BE2C (cell line): ENCODE measurements around the gene TP53I11.

Experiments
- DNase-seq: peaks from one replicate; pipeline ENCODE4 v3.0.0-alpha.2; 2020
- H3K27me3 ChIP-seq: fragments of 250-450 bp; sonication (Bioruptor Pico); 2 replicates; pipeline ENCODE4 v1.5.1; 2020; ENCODE audit warnings: mild to moderate bottlenecking
- H3K36me3 ChIP-seq: fragments of 250-450 bp; sonication (Bioruptor Pico); 2 replicates; pipeline ENCODE4 v1.5.1; 2020; ENCODE audit warnings: mild to moderate bottlenecking
- H3K4me1 ChIP-seq: fragments of 250-450 bp; sonication (Bioruptor Pico); 2 replicates; pipeline ENCODE4 v1.5.1; 2020
- H3K4me3 ChIP-seq: 2 replicates; pipeline ENCODE4 v1.5.1; 2011; ENCODE audit warnings: low read depth, low read length
- H3K9me3 ChIP-seq: fragments of 250-450 bp; sonication (Bioruptor Pico); 2 replicates; pipeline ENCODE4 v1.5.1; 2020
- CTCF ChIP-seq: IDR thresholded peaks from 2 replicates; pipeline ENCODE4 v1.5.1; 2012; ENCODE audit warnings: mild to moderate bottlenecking, low read depth, low read length

TP53I11 gene

GRCh38 chr11:44914105-44914504, 36.6 kb downstream of the TP53I11 start:
- Histone ChIP-seq H3K36me3 (no peaks in the 10 kb centered on the region), H3K4me1 (peaks cover 7% of the 10 kb centered on the region; the same call in 1 of the 2 replicates), H3K4me3 (no peak overlapping the region), H3K27me3 (no peaks in the 10 kb centered on the region), H3K9me3 (no peaks in the 10 kb centered on the region)
- TF ChIP-seq CTCF: no peak
- no peak for DNase-seq

- no peaks in the 10 kb centered on the region for H3K36me3 ChIP-seq
- no peaks in the 10 kb centered on the region for H3K27me3 ChIP-seq
- DNase-seq: no peak
- H3K9me3 ChIP-seq: no peaks in the 10 kb centered on the region
- H3K4me1 ChIP-seq: peaks cover 7% of the 10 kb centered on the region; the same call in 1 of the 2 replicates
- TF ChIP-seq CTCF: no peak
- H3K4me3 ChIP-seq: no peak overlapping the region
These were observed 37.2 kb downstream of the TP53I11 start for GRCh38 chr11:44913502-44913901.

- H3K36me3 ChIP-seq: no peaks in the 10 kb centered on the region
- peaks cover 7% of the 10 kb centered on the region; the same call in 1 of the 2 replicates for H3K4me1 ChIP-seq
- H3K9me3 ChIP-seq: no peaks in the 10 kb centered on the region
- H3K4me3 ChIP-seq: no peak overlapping the region
- no peak for DNase-seq
- H3K27me3 ChIP-seq: no peaks in the 10 kb centered on the region
- no peak for TF ChIP-seq CTCF
These were observed 38.3 kb downstream of the TP53I11 start for GRCh38 chr11:44912270-44912987.

- TF ChIP-seq CTCF: peak; percentile 62
- Histone ChIP-seq H3K9me3 (no peaks in the 10 kb centered on the region), H3K36me3 (no peaks in the 10 kb centered on the region), H3K27me3 (no peaks in the 10 kb centered on the region), H3K4me1 (peaks cover 7% of the 10 kb centered on the region; the same call in 1 of the 2 replicates), H3K4me3 (no peak overlapping the region; the same call in 1 of the 2 replicates)
- DNase-seq: peak; percentile 85
These were observed 39.5 kb downstream of the TP53I11 start for GRCh38 chr11:44911029-44911814.

GRCh38 chr11:44910591-44910990, 40.1 kb downstream of the TP53I11 start:
- no peaks in the 10 kb centered on the region for H3K36me3 ChIP-seq
- no peaks in the 10 kb centered on the region for H3K27me3 ChIP-seq
- no peak for DNase-seq
- no peaks in the 10 kb centered on the region for H3K9me3 ChIP-seq
- no peak overlapping the region for H3K4me3 ChIP-seq
- no peak for TF ChIP-seq CTCF
- peaks cover 7% of the 10 kb centered on the region; the same call in 1 of the 2 replicates for H3K4me1 ChIP-seq

- TF ChIP-seq CTCF: no peak
- no peak for DNase-seq
- Histone ChIP-seq H3K27me3 (no peaks in the 10 kb centered on the region), H3K9me3 (no peaks in the 10 kb centered on the region), H3K4me3 (no peak overlapping the region), H3K36me3 (no peaks in the 10 kb centered on the region), H3K4me1 (peaks cover 7% of the 10 kb centered on the region; the same call in 1 of the 2 replicates)
These were observed 41.1 kb downstream of the TP53I11 start for GRCh38 chr11:44909557-44909956.
